ENCODE measurements around the gene HMHB1. TPM values are rescaled to one million over a fixed set of nuclear protein-coding genes. Genes with fewer than 3 reads are reported as not detected.
A peak's percentile ranks its signal among the peaks of the same experiment; 100 is the strongest.

The HMHB1 gene
- total RNA-seq, 4 donors from 2014 or later: not detected

DNA sequence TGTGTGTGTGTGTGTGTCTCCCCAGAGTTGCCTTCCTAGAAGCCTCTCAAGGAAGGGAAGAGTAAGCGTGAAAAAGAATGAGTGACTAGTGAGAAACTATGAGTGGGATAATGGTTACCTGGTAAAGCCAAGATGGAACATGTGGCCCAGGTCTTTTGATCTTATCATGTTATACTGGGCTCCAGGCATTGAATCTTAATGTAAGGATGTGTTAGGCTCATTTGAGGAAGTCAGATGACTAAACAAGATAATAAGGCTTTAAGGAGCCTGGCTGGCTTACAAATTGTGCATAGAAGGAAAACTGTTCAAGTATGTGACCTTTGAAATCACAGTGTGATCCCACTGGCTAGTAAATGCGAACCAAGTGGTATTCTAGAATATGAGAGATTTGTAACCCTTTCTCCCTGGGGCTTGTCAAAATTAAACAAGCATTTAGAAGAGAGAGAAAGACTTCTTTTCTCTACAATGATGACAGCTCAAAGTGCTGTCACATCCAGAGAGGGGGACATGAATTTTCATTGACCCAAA is 29.9 kb upstream of the HMHB1 start:
- Histone ChIP-seq H3K4me1 (no peaks in the 10 kb centered on the region), H3K9me3 (peaks cover 0 to 2% (median 0%) of the 10 kb centered on the region in 4 donors), H3K4me3 (no peak overlapping the region), H3K27me3 (no peaks in the 10 kb centered on the region), H3K36me3 (no peaks in the 10 kb centered on the region), H3K27ac (no peak overlapping the region)
- no peak for DNase-seq
- TF ChIP-seq CTCF (IDR thresholded peaks at IDR 0.05): no peak
- no peak for TF ChIP-seq POLR2A (IDR thresholded peaks at IDR 0.05)

DNA sequence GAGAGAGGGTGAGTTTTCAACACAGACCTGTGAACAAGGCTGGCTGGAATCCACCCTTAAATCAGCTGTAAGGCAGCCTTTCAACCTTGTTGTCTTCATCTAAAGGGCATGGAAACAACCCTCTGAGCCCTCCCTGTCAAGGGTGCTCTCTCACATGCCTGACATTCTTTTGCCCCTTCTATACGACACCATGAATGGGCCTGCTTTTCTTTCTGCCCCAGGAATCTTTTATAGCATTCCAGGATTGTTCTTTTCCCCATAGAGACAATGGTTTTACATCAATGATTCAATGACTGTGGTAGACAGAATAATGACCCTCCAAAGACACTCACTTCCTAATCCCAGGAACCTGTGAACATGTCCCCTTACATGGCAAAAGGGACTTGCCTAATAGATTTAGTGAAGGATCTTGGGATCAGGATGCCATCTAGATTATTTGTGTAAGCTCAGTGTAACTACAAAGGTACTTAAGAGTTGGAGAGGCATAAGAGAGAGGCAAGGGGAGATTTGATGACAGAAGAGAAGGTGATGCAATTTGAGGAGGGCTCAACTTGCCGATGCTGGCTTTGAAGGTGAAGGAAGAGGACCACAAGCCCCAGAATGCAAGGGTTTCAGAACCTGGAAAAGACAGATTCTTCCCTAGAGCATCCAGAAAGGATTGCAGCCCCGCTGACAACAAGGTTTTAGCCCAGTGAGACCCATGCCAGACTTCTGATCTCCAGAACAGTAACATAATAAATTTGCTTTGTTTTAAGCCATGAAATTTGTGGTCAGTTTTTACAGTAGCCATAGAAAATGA is 29.2 kb upstream of the HMHB1 start:
- Histone ChIP-seq H3K27me3 (no peaks in the 10 kb centered on the region), H3K27ac (no peak overlapping the region), H3K36me3 (no peaks in the 10 kb centered on the region), H3K9me3 (peaks cover 0 to 2% (median 0%) of the 10 kb centered on the region in 4 donors), H3K4me1 (no peaks in the 10 kb centered on the region), H3K4me3 (no peak overlapping the region)
- TF ChIP-seq POLR2A (IDR thresholded peaks at IDR 0.05) (no peak), CTCF (IDR thresholded peaks at IDR 0.05) (no peak)
- DNase-seq: no peak

DNA sequence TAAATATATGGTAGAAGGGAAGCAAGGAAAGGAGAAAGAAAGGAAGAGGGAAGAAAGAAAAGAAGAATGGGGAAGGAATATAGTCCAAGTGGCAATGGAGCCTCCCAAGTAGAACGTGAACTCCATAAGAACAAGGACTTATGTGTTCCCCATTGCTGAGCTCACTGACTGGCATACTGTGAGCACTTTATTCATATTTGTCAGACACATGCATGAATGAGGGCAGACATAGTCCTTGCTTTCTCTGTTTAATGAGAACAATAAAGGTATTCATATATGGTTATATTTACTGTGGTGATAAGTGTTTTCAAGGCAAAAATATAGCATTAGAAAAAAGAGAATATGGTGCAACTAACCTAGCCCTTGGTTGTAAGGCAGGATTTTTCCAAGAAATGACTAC is 23.6 kb upstream of the HMHB1 start:
- Histone ChIP-seq H3K9me3 (no peaks in the 10 kb centered on the region), H3K4me3 (no peak overlapping the region), H3K36me3 (no peaks in the 10 kb centered on the region), H3K27ac (no peak overlapping the region), H3K4me1 (no peaks in the 10 kb centered on the region), H3K27me3 (no peaks in the 10 kb centered on the region)
- no peak for TF ChIP-seq CTCF (IDR thresholded peaks at IDR 0.05)
- no peak for TF ChIP-seq POLR2A (IDR thresholded peaks at IDR 0.05)
- DNase-seq: no peak

DNA sequence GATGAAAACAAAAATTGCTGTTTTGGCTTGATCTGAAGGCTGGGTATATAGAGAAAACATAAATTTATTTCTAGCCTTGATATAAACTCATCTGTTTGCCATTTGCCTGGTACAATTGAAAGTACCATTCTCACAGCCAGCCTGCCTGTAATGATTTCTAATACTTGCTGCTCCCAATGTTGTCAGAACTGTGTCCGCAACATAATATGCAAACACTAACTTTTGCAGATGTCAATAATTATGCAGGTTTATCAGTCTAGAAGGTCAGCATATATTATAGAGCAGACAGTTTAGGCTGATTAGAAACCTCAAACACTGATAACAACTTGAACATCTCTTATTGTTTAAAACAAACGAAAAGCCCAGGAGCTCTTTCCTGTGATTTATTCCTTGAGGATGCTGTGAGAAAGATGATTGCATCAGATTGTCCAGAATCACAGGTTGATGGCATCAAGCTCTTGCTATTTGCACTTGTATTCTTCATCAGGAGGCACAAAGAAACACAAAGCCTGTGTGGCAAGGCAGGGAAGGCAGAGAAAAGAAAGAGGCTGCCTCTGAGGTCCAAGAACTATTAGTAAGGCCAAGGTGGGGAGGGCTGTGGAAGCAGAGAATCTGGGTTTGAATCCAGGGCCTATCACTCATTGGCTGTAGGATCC is 21.4 kb upstream of the HMHB1 start:
- DNase-seq: no peak
- H3K4me1 ChIP-seq: no peaks in the 10 kb centered on the region
- H3K9me3 ChIP-seq: no peaks in the 10 kb centered on the region
- H3K27me3 ChIP-seq: no peaks in the 10 kb centered on the region
- H3K27ac ChIP-seq: no peak overlapping the region
- no peak overlapping the region for H3K4me3 ChIP-seq
- no peaks in the 10 kb centered on the region for H3K36me3 ChIP-seq
- TF ChIP-seq POLR2A (IDR thresholded peaks at IDR 0.05): no peak
- TF ChIP-seq CTCF (IDR thresholded peaks at IDR 0.05): no peak

- no peak for DNase-seq
- Histone ChIP-seq H3K9me3 (no peaks in the 10 kb centered on the region), H3K4me1 (no peaks in the 10 kb centered on the region), H3K4me3 (no peak overlapping the region), H3K27ac (peak overlapping the region in 1 of 4 donors; percentile 12), H3K36me3 (no peaks in the 10 kb centered on the region), H3K27me3 (no peaks in the 10 kb centered on the region)
- TF ChIP-seq POLR2A (IDR thresholded peaks at IDR 0.05): no peak
- TF ChIP-seq CTCF (IDR thresholded peaks at IDR 0.05): no peak
Measured at GRCh38 chr5:143791848-143792731, 19.9 kb upstream of the HMHB1 start.

Measured in Peyer's patch (tissue), 4 donors.